DMS 273 (cell line): Measurements from ENCODE around the gene EFCC1.
A peak's percentile ranks its signal among the peaks of the same experiment; 100 is the strongest.

Source experiments
- DNase-seq: peaks from one replicate; lab custom pipeline; 2025; ENCODE audit not compliant: unreplicated experiment; lab: John Stamatoyannopoulos, UW

EFCC1 gene

GRCh38 chr3:129001101-129001805 lies at the start of gene EFCC1:
EFCC1 (plus strand) TSS chr3:129001304; CDS start chr3:129001629, 325 bp downstream.
- DNase-seq: peak; percentile 70

- DNase-seq: no peak
Measured at GRCh38 chr3:128956440-128956839, 44.7 kb upstream of the EFCC1 start.

- DNase-seq: no peak
Measured at GRCh38 chr3:128965280-128965679, 35.8 kb upstream of the EFCC1 start.

- no peak for DNase-seq
Measured at GRCh38 chr3:128965818-128966217, 35.3 kb upstream of the EFCC1 start.

DNA sequence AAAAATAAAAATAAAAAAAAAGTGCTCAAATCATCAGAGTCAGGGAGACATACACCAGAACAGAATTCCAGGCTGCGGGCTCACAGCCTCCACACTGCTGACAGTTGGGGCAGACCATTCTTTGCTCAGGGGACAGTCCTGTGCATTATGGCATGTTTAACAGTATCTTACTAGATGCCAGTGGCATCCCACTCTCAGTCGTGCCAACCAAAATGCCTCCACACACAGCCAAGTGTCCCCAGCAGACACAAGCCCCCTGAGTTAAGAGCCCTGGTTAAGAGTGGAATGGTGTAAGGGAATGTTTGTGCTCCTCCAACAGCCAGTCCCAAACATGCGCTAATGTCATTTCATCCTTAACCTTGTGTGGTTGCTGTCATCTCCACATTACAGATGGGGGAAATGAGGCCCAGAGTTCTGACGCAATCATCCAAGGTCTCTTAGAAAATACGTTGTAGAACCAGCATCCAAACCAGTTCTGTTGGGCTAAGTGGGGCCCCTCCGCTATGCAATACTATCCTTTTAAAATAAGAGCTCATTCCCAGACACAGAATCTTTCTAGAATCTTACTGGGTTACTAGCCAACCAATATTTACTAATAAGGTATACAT lies 33.3 kb upstream of the EFCC1 start:
- DNase-seq: no peak

GRCh38 chr3:128969993-128970739 lies 30.9 kb upstream of the EFCC1 start:
- DNase-seq: peak; percentile 82

GRCh38 chr3:128970740-128971047 lies 30.4 kb upstream of the EFCC1 start:
- DNase-seq: no peak

DNA sequence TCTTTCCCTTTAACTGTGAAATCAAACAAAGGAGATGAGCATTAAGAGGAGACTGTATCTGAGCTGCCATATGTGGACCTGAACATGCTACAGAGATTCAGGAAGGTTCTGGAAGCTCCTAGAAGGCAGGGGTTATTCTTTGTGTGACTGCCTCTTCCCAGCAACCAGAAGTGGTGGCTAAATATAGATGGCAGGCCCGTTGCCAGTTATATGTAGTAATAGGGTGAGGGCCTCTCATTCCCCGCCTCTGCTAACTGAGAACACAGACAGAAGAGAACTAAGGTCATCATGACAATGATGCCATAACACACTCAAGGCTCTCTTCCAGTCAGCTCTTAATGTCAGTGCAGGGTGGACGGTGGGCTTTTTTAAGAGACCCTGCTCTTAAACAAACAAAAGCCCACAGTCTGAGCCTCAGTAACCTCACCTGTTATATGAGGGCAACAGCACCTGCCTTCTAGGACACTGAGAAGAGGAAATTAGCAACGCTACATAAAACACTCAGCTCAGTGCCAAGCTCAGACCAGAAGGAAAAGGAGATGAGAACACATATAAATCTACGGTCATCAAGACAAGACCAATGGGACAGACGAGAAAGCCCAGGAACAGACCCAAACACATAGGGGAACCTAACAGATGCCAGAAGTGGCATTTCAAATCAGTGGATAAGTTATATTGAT lies 29.5 kb upstream of the EFCC1 start:
- no peak for DNase-seq

DNA sequence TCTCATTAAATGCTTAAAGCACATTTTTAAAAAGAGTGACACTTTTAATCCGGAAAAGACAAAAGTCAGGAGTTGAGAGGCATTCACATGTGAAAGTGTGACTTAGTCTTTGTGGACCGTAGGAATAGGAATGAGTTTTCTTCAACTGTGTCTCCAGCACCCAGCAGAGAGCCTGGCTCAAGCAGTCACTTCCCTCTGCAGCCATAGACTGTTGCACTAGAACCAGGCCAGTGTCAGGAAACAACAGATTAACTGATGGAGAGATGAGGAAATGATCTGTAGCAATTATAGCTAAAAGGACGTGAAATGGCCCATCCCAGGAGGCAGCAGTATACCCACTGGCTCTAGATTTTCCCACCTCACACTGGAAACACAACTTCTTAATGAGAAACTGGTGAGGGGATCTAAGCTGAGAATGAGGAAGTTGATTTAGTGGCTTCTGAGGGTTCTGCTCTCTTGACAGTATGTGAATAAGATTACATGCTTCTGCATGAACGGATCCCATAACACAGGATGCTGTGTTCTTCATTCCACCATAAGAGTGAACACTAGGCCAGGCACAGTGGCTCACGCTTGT lies 27.0 kb upstream of the EFCC1 start:
- DNase-seq: no peak

- DNase-seq: no peak
Measured at GRCh38 chr3:128975276-128975675, 25.8 kb upstream of the EFCC1 start.

- no peak for DNase-seq
Measured at GRCh38 chr3:128983293-128984069, 17.6 kb upstream of the EFCC1 start.

DNA sequence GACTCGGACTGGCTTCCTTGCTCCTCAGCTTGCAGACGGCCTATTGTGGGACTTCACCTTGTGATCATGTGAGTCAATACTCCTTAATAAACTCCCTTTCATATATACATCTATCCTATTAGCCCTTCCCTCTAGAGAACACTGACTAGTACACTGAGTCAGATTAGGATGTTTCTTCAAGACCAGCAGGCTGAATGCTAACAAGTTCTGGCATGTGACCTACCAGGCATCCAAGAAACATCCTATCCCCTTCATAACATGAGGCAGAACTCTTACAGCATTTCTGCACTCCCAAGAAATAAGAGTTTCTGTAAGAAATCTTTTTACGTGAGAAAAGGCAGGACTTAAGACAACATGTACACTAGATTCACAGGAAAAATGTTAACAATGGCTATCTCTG lies 16.5 kb upstream of the EFCC1 start:
- no peak for DNase-seq

- DNase-seq: no peak
Measured at GRCh38 chr3:128987302-128988100, 13.6 kb upstream of the EFCC1 start.

- DNase-seq: no peak
Measured at GRCh38 chr3:128988286-128988685, 12.8 kb upstream of the EFCC1 start.

DNA sequence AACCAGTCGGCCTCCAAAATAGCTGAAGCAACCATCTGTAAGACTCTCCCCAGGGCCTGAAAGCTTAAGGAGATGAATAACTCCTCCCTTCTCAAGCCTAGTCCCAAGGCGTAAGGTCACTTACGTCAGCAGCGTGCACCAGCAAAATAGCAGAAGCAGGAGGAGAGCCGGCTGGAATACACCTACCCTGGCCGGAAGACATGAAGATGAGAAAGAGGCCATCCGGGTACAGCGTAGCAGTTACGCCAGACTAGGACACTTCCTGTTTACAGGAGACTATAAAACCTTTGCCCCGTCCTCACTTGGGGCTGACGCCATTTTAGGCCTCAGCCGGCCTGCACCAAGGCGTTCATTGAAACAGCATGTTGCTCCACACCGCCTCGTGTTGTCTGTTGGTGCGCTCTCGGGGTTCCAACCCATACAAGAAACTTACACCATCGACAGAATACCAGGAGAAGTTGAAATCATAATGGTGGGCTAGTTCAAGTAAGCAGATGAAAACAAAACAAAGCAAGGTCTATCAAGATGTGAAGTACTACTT lies 9.7 kb upstream of the EFCC1 start:
- no peak for DNase-seq

GRCh38 chr3:128992926-128993460 lies 8.1 kb upstream of the EFCC1 start:
- no peak for DNase-seq

GRCh38 chr3:128993461-128994172 lies 7.5 kb upstream of the EFCC1 start, which contains the start of gene CFAP92:
CFAP92 (minus strand) TSS chr3:128994076; CDS start chr3:128993304, 772 bp downstream.
- DNase-seq: peak; percentile 97

GRCh38 chr3:128994173-128994512 lies 7.0 kb upstream of the EFCC1 start:
- no peak for DNase-seq
